MCF 10A (cell line): Measurements from ENCODE around the gene DRC1. TPM values are rescaled to one million over a fixed set of nuclear protein-coding genes. Genes with fewer than 3 reads are reported as not detected.

ENCODE experiments used
- BruUV-seq: library from RNA; stranded (reverse); fragments of 400-500 nt; replicated peaks from 2 replicates; lab custom pipeline; 2021; lab: Mats Ljungman, UMichigan
- CTCF ChIA-PET: fragments of 300-600 bp; sonication (Branson Sonifier 250); formaldehyde crosslinking; extraction: SDS; loops from one replicate; lab custom pipeline; 2021; ENCODE audit warnings: antibody characterized with exemption, inconsistent platforms; lab: Yijun Ruan, JAX
- POLR2A ChIA-PET: fragments of 300-600, 350-650 bp; sonication (Branson Sonifier 250); formaldehyde crosslinking; extraction: SDS; loops from one replicate; lab custom pipeline; 2020; ENCODE audit warnings: antibody characterized with exemption, inconsistent platforms; lab: Yijun Ruan, JAX
- DNase-seq: peaks from one replicate; pipeline ENCODE4 v3.0.0-alpha.2; 2018; ENCODE audit not compliant: unreplicated experiment
- H3K27ac Mint-ChIP-seq: one replicate; pipeline ENCODE4 v1.8.0; 2022; ENCODE audit warnings: mild to moderate bottlenecking, low read depth, mixed read lengths; ENCODE audit not compliant: unreplicated experiment
- H3K27me3 Mint-ChIP-seq: one replicate; pipeline ENCODE4 v1.8.0; 2022; ENCODE audit warnings: mixed read lengths; ENCODE audit not compliant: insufficient read depth, unreplicated experiment
- H3K36me3 Mint-ChIP-seq: one replicate; pipeline ENCODE4 v1.8.0; 2022; ENCODE audit warnings: mild to moderate bottlenecking, moderate library complexity, mixed read lengths; ENCODE audit not compliant: insufficient read depth, unreplicated experiment
- H3K4me1 Mint-ChIP-seq: one replicate; pipeline ENCODE4 v1.8.0; 2022; ENCODE audit warnings: mixed read lengths; ENCODE audit not compliant: insufficient read depth, unreplicated experiment
- H3K4me3 Mint-ChIP-seq: one replicate; pipeline ENCODE4 v1.8.0; 2022; ENCODE audit warnings: mild to moderate bottlenecking, moderate library complexity, mixed read lengths; ENCODE audit not compliant: unreplicated experiment
- H3K9me3 Mint-ChIP-seq: one replicate; pipeline ENCODE4 v1.8.0; 2022; ENCODE audit warnings: mixed read lengths; ENCODE audit not compliant: unreplicated experiment
- intact Hi-C: fragments of 100-400 bp; cut with micrococcal nuclease; formaldehyde crosslinking; loops from 2 replicates; pipeline ENCODE4 v1.14.1; 2022
- total RNA-seq: library from RNA; stranded (reverse); gene quantifications from 2 replicates; pipeline ENCODE4 v1.2.3, GENCODE V29; 2022
- TF ChIP-seq, protein P1 (sequence below): fragments of 200-600 bp; IDR thresholded peaks from one replicate; pipeline ENCODE4 v1.8.0; 2022; ENCODE audit warnings: antibody characterized with exemption, mild to moderate bottlenecking; ENCODE audit not compliant: unreplicated experiment

DRC1 gene
- total RNA-seq, 1 experiment from 2014 or later, result not detected

DNA sequence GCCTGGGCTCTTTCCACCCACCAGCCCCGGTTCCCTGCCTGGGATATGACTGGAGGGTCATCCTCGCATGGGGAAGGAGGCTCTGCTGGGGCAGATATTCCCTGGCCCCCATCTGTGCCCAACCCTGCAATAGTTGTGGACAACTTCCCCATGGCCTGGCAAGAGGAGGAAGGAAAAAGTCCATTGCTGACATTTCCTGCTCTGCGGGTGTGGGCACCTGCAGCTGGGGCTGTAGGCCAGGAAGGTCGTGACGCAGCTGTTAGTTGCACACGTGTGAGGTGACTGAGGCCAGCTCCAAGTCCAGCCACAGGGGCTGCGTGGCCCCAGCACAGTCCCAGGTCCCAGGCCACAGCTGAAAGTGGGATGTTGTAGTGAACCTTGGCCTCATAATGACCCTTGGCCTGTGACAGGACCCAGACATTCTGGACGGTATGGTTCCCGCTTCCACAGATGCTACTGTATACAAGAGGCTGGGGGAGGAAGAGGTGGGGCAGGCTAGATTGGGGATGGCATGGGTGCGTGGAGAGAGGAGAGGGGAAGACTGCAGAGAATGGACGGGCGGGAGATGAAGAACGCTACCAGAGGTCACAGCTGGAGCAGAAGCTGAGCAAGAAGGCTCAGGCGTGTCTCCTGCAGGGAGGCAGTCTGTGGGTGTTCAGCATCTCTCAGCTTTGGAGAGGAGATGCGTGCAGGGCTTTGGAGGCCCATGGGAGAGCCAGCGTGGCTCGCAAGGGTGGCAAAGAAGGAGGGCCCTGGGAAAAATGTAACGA, 54.1 kb downstream of the DRC1 start:
- TF ChIP-seq, protein P1, sequence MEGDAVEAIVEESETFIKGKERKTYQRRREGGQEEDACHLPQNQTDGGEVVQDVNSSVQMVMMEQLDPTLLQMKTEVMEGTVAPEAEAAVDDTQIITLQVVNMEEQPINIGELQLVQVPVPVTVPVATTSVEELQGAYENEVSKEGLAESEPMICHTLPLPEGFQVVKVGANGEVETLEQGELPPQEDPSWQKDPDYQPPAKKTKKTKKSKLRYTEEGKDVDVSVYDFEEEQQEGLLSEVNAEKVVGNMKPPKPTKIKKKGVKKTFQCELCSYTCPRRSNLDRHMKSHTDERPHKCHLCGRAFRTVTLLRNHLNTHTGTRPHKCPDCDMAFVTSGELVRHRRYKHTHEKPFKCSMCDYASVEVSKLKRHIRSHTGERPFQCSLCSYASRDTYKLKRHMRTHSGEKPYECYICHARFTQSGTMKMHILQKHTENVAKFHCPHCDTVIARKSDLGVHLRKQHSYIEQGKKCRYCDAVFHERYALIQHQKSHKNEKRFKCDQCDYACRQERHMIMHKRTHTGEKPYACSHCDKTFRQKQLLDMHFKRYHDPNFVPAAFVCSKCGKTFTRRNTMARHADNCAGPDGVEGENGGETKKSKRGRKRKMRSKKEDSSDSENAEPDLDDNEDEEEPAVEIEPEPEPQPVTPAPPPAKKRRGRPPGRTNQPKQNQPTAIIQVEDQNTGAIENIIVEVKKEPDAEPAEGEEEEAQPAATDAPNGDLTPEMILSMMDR, result no peak
- intact Hi-C loops, result no loop called here
- no TSS peak for BruUV-seq
- Mint-ChIP-seq H3K9me3 (no peaks in the 10 kb centered on the region), H3K36me3 (no peaks in the 10 kb centered on the region), H3K27me3 (peaks cover 11% of the 10 kb centered on the region), H3K27ac (no peak overlapping the region), H3K4me3 (no peak overlapping the region), H3K4me1 (no peaks in the 10 kb centered on the region)
- DNase-seq, result no peak
- ChIA-PET POLR2A (no interaction called here), CTCF (interaction anchor here (0.7 to 1.2 kb wide), 2 partner anchors 130 to 1162 kb away, joined by 3 read pairs; no protein-coding TSS in a partner anchor)

DNA sequence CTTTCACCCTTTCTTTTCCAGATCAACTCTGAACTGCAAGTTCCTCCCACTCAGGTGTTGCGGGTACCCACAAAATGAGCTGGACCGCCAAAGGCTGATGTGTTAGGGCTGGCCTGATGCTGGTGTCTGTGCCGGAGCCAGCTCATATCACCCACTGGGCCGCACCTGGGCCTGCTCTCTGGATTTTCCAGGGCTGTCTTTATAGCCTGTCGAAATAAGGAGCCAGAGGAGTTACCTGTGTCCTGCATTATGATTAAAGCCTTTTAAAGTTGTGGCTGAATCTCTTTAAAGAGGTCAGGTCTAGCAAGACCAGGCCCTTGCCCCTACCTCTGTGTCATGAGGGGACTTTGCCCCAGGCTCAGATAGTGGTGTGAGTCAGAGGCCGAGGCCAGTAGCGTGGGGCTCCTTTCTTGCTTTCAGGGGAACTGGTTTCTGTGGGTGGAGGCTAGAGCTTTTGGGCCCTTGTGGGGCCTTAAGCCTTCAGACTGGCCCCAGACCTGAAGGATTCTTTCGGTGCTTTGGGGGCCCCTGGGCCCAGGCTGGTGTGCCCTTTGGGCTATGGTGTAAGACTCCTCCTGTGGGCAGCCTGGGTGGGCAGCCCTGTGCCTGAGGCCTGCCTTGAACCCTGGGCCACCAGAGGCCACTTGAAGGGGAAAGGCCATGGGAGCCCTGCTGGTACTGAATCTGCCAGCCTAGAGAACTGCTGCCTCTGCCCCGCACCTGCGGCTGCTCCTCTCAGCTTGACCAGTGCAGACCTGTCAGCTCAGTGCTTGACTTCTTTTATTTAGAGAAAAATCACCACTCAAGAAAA, 54.9 kb downstream of the DRC1 start:
- no peak for DNase-seq
- TF ChIP-seq, protein P1, result no peak
- CTCF ChIA-PET, result interaction anchor here (0.7 kb wide), 1 partner anchor 1162 kb away, joined by 3 read pairs; no protein-coding TSS in a partner anchor
- no TSS peak for BruUV-seq
- no peaks in the 10 kb centered on the region for H3K36me3 Mint-ChIP-seq
- H3K4me3 Mint-ChIP-seq, result no peak overlapping the region
- POLR2A ChIA-PET, result interaction anchor here (0.7 kb wide), 1 partner anchor 40 kb away, joined by 4 read pairs; no protein-coding TSS in a partner anchor
- H3K4me1 Mint-ChIP-seq, result no peaks in the 10 kb centered on the region
- peaks cover 11% of the 10 kb centered on the region for H3K27me3 Mint-ChIP-seq
- H3K27ac Mint-ChIP-seq, result no peak overlapping the region
- H3K9me3 Mint-ChIP-seq, result no peaks in the 10 kb centered on the region
- intact Hi-C loops, result no loop called here

DNA sequence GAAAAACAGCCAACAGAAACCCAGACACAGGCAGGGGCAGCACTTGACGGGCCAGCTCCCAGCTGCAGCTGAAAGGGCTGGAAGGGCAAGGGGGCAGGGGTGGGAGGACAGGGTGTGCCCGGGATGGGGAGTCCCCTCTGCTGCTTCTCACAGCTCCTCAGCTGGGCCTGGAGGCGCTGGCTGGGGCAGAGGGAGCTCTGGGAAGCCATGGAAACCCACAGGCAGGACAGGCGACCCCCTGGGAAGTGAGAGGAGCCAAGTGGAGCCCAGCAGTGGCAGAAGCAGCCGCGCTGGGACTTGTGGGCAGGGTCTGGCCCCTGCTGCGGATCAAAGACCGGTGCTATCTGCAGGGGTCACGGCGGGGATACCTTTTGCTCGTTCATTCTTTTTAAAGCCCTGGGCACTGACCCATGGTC, 55.5 kb downstream of the DRC1 start:
- intact Hi-C loops, result no loop called here
- no peaks in the 10 kb centered on the region for H3K4me1 Mint-ChIP-seq
- TF ChIP-seq, protein P1, result no peak
- no peak for DNase-seq
- no peaks in the 10 kb centered on the region for H3K36me3 Mint-ChIP-seq
- no peak overlapping the region for H3K27ac Mint-ChIP-seq
- no peak overlapping the region for H3K4me3 Mint-ChIP-seq
- ChIA-PET POLR2A (interaction anchor here (0.7 kb wide), 1 partner anchor 40 kb away, joined by 4 read pairs; no protein-coding TSS in a partner anchor), CTCF (interaction anchor here (1.9 kb wide), 1 partner anchor 12 kb away, joined by 5 read pairs; no protein-coding TSS in a partner anchor)
- H3K27me3 Mint-ChIP-seq, result peaks cover 11% of the 10 kb centered on the region
- BruUV-seq, result no TSS peak
- H3K9me3 Mint-ChIP-seq, result no peaks in the 10 kb centered on the region
